ENCODE results near the gene TBX2. TPM values are rescaled to one million over a fixed set of nuclear protein-coding genes. Genes with fewer than 3 reads are reported as not detected.

Gene TBX2
- polyA plus RNA-seq, 6 donors from 2014 or later = not detected

- Mint-ChIP-seq H3K4me1 (peaks cover 14 to 33% (median 29%) of the 10 kb centered on the region in 3 donors), H3K36me3 (peaks cover 0 to 7% of the 10 kb centered on the region in 2 donors), H3K9me3 (peaks cover 0 to 5% (median 3%) of the 10 kb centered on the region in 7 donors), H3K4me3 (peak overlapping the region; percentile 35 to 87 (median 70)), H3K27me3 (peaks cover 73 to 85% (median 75%) of the 10 kb centered on the region in 3 donors), H3K27ac (peak overlapping the region in 2 of 6 donors; percentile 15 to 94)
- no peak for DNase-seq
- no peak for ATAC-seq (ENCODE audit: low read depth in 2 of 2)
These were observed 51.2 kb downstream of the TBX2 start for GRCh38 chr17:61450641-61451537.

- Mint-ChIP-seq H3K36me3 (peaks cover 0 to 7% of the 10 kb centered on the region in 2 donors), H3K4me3 (peak overlapping the region in 2 of 8 donors; percentile 60 to 72)
These were observed 52.1 kb downstream of the TBX2 start for GRCh38 chr17:61451538-61452300.

GRCh38 chr17:61452301-61453290 is 53.0 kb downstream of the TBX2 start, which contains the start of gene TBX4:
Gene TBX4, plus strand, starts transcription at chr17:61452422. Its CDS starts 4,069 bp downstream, at chr17:61456491.
- peaks cover 65 to 85% (median 72%) of the 10 kb centered on the region in 3 donors for H3K27me3 Mint-ChIP-seq
- H3K4me3 Mint-ChIP-seq = peak within 1 kb of the TSS; percentile 43 to 91 (median 78)
- H3K4me1 Mint-ChIP-seq = peaks cover 20 to 41% (median 34%) of the 10 kb centered on the region in 3 donors
- ATAC-seq (ENCODE audit: low read depth in 2 of 2) (peak in 1 of 2 donors; percentile 13), DNase-seq (no peak)
- H3K27ac Mint-ChIP-seq = peak within 1 kb of the TSS in 4 of 6 donors; percentile 15 to 94 (median 78)
- peaks cover 0 to 5% (median 4%) of the 10 kb centered on the region in 7 donors for H3K9me3 Mint-ChIP-seq
- H3K36me3 Mint-ChIP-seq = peaks cover 0 to 7% of the 10 kb centered on the region in 2 donors

More at GRCh38 chr17:61451538-61452300, 52.1 kb downstream of the TBX2 start:
- Mint-ChIP-seq H3K9me3 (peaks cover 0 to 5% (median 3%) of the 10 kb centered on the region in 7 donors), H3K27ac (no peak overlapping the region), H3K4me1 (peaks cover 14 to 33% (median 29%) of the 10 kb centered on the region in 3 donors), H3K27me3 (peaks cover 65 to 85% (median 72%) of the 10 kb centered on the region in 3 donors)
- no peak for DNase-seq
- ATAC-seq (ENCODE audit: low read depth in 2 of 2) = peak in 1 of 2 donors; percentile 44

- H3K9me3 Mint-ChIP-seq = peaks cover 0 to 5% (median 4%) of the 10 kb centered on the region in 7 donors
- ATAC-seq (ENCODE audit: low read depth in 2 of 2) = no peak
- peak overlapping the region in 6 of 8 donors; percentile 12 to 83 (median 73) for H3K4me3 Mint-ChIP-seq
- H3K4me1 Mint-ChIP-seq = peaks cover 22 to 52% (median 44%) of the 10 kb centered on the region in 3 donors
- H3K36me3 Mint-ChIP-seq = peaks cover 0 to 7% of the 10 kb centered on the region in 2 donors
- H3K27me3 Mint-ChIP-seq = peaks cover 69 to 87% (median 75%) of the 10 kb centered on the region in 3 donors
- no peak for DNase-seq
- H3K27ac Mint-ChIP-seq = peak overlapping the region in 5 of 6 donors; percentile 6 to 95 (median 72)
These were observed 54.1 kb downstream of the TBX2 start for GRCh38 chr17:61453566-61454380.

- H3K4me1 Mint-ChIP-seq = peaks cover 22 to 56% (median 46%) of the 10 kb centered on the region in 3 donors
- H3K27ac Mint-ChIP-seq = peak overlapping the region in 5 of 6 donors; percentile 6 to 95 (median 72)
- no peak for ATAC-seq (ENCODE audit: low read depth in 2 of 2)
- H3K36me3 Mint-ChIP-seq = peaks cover 0 to 7% of the 10 kb centered on the region in 2 donors
- peaks cover 0 to 5% (median 4%) of the 10 kb centered on the region in 7 donors for H3K9me3 Mint-ChIP-seq
- peak overlapping the region; percentile 12 to 83 (median 72) for H3K4me3 Mint-ChIP-seq
- H3K27me3 Mint-ChIP-seq = peaks cover 70 to 88% (median 82%) of the 10 kb centered on the region in 3 donors
- no peak for DNase-seq
These were observed 55.0 kb downstream of the TBX2 start for GRCh38 chr17:61454381-61455323.

GRCh38 chr17:61455324-61456060 is 55.8 kb downstream of the TBX2 start:
- H3K9me3 Mint-ChIP-seq = peaks cover 0 to 5% (median 4%) of the 10 kb centered on the region in 7 donors
- ATAC-seq (ENCODE audit: low read depth in 2 of 2) = no peak
- H3K4me3 Mint-ChIP-seq = peak overlapping the region in 7 of 8 donors; percentile 9 to 73 (median 39)
- DNase-seq = no peak
- H3K27ac Mint-ChIP-seq = peak overlapping the region in 1 of 6 donors; percentile 95
- H3K4me1 Mint-ChIP-seq = peaks cover 22 to 56% (median 46%) of the 10 kb centered on the region in 3 donors
- H3K27me3 Mint-ChIP-seq = peaks cover 72 to 88% (median 82%) of the 10 kb centered on the region in 3 donors
- peaks cover 0 to 7% of the 10 kb centered on the region in 2 donors for H3K36me3 Mint-ChIP-seq

- no peak overlapping the region for H3K27ac Mint-ChIP-seq
- H3K4me1 Mint-ChIP-seq = peaks cover 22 to 52% (median 43%) of the 10 kb centered on the region in 3 donors
- no peak for DNase-seq
- peaks cover 72 to 88% (median 82%) of the 10 kb centered on the region in 3 donors for H3K27me3 Mint-ChIP-seq
- H3K9me3 Mint-ChIP-seq = peaks cover 0 to 5% (median 4%) of the 10 kb centered on the region in 7 donors
- no peak for ATAC-seq (ENCODE audit: low read depth in 2 of 2)
- H3K36me3 Mint-ChIP-seq = peaks cover 0 to 7% of the 10 kb centered on the region in 2 donors
- peak overlapping the region in 4 of 8 donors; percentile 9 to 91 (median 46) for H3K4me3 Mint-ChIP-seq
These were observed 56.5 kb downstream of the TBX2 start for GRCh38 chr17:61456061-61456681.

GRCh38 chr17:61456688-61457225 is 57.1 kb downstream of the TBX2 start:
- peak overlapping the region in 2 of 6 donors; percentile 89 for H3K27ac Mint-ChIP-seq
- peaks cover 0 to 5% (median 4%) of the 10 kb centered on the region in 7 donors for H3K9me3 Mint-ChIP-seq
- DNase-seq (no peak), ATAC-seq (ENCODE audit: low read depth in 2 of 2) (no peak)
- H3K4me1 Mint-ChIP-seq = peaks cover 22 to 56% (median 48%) of the 10 kb centered on the region in 3 donors
- H3K36me3 Mint-ChIP-seq = peaks cover 0 to 7% of the 10 kb centered on the region in 2 donors
- H3K4me3 Mint-ChIP-seq = peak overlapping the region; percentile 37 to 91 (median 84)
- peaks cover 76 to 92% (median 85%) of the 10 kb centered on the region in 3 donors for H3K27me3 Mint-ChIP-seq

GRCh38 chr17:61457226-61457983 is 57.8 kb downstream of the TBX2 start:
- Mint-ChIP-seq H3K36me3 (peaks cover 0 to 7% of the 10 kb centered on the region in 2 donors), H3K4me1 (peaks cover 22 to 60% (median 53%) of the 10 kb centered on the region in 3 donors), H3K27me3 (peaks cover 80 to 96% (median 92%) of the 10 kb centered on the region in 3 donors), H3K4me3 (peak overlapping the region; percentile 42 to 91 (median 84)), H3K9me3 (peaks cover 0 to 5% (median 4%) of the 10 kb centered on the region in 7 donors), H3K27ac (peak overlapping the region in 2 of 6 donors; percentile 89)
- DNase-seq (no peak), ATAC-seq (ENCODE audit: low read depth in 2 of 2) (peak in 1 of 2 donors; percentile 17)
